GM18508 (cell line): Measurements from ENCODE around the gene MSGN1.
"Not testable (repeated sequence)": the region's sequence is repeated elsewhere in the genome, so short reads cannot be mapped to it uniquely, and the experiment has no call there.

Source experiments
- ATAC-seq: cut with Tn5 transposase; IDR thresholded peaks from one replicate; pipeline ENCODE4 v1.9.1; 2021; ENCODE audit warnings: moderate number of reproducible peaks; ENCODE audit not compliant: insufficient read depth, unreplicated experiment

The MSGN1 gene

GRCh38 chr2:17804358-17804757 lies 11.9 kb upstream of the MSGN1 start:
- ATAC-seq: peak; percentile 53

DNA sequence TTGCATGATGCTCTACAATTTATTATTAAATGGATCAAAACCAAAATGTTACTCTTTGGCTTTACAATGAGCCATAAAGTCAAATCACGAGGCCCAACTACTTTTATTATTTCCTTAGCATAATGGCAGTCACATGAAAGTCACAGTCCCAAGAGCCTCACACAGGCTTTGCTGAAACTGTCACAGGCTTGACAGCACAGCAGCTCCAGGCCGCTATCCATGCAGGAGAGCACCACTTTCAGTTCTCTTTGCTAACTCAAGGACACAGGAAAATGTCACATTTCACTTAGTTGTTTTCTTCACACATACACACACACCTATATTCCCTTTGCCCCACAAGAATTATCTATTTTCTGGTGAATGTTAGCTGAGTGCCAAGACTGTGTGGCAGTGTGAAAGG lies 11.1 kb upstream of the MSGN1 start:
- no peak for ATAC-seq

DNA sequence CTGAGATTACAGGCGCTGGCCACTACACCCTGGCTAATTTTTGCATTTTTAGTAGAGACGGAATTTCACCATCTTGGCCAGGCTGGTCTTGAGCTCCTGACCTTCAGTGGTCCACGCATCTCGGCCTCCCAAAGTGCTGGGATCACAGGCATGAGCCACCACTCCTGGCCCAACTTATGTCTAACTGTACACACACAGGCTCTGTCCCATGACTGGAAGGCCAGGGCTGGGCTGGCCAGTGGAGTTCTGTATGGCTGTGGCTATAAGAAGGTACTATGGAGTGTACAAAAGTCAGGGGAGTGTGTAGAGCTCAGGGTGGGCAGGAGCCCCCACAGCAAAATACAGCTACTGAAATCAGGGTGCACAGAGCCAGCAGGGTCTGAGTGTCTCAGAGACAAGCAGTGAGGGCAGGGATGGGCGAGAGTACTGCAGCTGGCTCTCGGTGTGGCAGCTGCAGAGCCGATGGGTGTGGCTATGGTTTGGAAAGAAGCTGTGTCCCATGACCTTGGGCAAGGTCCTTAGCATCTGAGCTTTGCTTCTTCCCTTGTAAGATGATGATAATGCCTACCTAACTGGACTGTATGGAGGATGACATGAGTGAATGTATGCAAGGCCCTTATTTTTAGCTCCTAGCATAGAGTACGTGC lies 10.4 kb upstream of the MSGN1 start:
- ATAC-seq: no peak

GRCh38 chr2:17813010-17813741 lies 3.1 kb upstream of the MSGN1 start:
- ATAC-seq: peak; percentile 34

GRCh38 chr2:17813742-17814473 lies 2.4 kb upstream of the MSGN1 start:
- ATAC-seq: peak; percentile 80

DNA sequence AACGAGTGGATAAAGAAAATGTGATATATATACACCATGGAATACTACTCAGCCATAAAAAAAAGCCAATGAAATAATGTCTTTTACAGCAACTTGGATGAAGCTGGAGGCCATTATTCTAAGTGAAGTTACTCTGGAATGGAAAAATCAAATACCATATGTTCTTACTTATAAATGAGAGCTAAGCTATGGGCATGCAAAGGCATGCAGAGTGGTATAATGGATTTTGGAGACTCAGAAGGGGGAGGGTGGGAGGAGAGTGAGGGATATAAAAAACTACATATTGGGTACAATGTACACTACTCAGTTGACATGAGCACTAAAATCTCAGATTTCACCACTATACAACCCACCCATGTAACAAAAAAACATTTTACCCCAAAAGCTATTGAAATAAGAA lies 1.7 kb upstream of the MSGN1 start:
- ATAC-seq: no peak

DNA sequence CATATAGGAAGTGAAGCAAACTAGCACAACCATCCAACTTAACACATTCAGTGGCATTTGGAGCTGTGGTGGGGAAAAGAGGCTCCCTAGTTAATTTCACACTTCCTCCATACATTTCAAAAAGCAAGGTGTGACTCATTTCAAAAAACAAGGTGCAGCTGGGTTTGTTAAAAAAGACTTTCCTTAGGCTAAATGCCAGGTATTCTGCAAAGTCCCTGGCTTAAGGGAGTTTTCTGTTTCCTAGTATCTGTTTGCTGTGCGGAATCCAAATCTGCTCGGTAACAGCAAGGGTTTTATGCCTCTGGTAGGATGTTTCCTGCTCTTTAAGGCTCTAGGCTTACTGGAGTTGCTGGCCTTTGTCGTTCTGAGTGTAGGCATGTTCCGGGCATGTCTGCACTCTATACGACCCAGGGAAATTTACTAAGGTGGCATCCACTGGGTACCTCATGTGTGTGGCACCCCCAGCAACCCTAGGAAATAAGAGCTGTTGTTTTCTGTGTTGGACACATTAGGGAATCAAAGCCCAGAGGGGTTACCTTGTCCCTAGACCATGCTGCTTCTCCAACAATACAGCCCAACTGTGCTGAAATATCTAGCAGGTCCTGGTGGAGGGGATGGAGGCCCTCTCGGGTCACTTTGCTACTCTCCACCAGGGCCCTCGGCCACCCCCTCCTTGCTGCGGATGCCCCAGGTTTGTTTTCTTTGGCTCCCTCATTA lies 634 bp upstream of the MSGN1 start:
- ATAC-seq: no peak

GRCh38 chr2:17818235-17818815 lies 2.1 kb downstream of the MSGN1 start:
- no peak for ATAC-seq

GRCh38 chr2:17821080-17821479 lies 4.8 kb downstream of the MSGN1 start:
- no peak for ATAC-seq

- ATAC-seq: peak; percentile 31
These were observed 5.5 kb downstream of the MSGN1 start for GRCh38 chr2:17821535-17822444.

GRCh38 chr2:17822445-17823117 lies 6.3 kb downstream of the MSGN1 start:
- no peak for ATAC-seq

- not testable (repeated sequence) for ATAC-seq
These were observed 7.4 kb downstream of the MSGN1 start for GRCh38 chr2:17823646-17824045.

- ATAC-seq: no peak
These were observed 11.1 kb downstream of the MSGN1 start for GRCh38 chr2:17827316-17827715.

DNA sequence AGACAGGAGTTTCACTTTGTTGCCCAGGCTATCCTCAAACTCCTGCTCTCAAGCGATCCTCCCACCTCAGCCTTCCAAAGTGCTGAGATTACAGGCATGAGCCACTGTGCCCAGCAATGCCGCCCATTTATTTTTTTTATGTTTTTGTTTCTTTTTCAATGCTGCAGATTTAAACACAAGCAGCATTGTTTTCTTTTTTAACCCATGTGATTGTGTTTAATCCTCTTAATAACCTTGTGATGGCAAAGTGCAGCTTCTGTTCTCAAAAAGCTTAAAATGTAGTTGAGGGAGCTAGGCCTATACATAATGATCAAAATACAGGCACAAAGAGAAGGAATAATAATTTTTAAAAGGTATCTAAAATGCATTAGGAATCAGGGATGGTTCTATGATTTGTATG lies 11.5 kb downstream of the MSGN1 start:
- no peak for ATAC-seq

- ATAC-seq: peak; percentile 58
These were observed 14.1 kb downstream of the MSGN1 start for GRCh38 chr2:17830053-17831034.

DNA sequence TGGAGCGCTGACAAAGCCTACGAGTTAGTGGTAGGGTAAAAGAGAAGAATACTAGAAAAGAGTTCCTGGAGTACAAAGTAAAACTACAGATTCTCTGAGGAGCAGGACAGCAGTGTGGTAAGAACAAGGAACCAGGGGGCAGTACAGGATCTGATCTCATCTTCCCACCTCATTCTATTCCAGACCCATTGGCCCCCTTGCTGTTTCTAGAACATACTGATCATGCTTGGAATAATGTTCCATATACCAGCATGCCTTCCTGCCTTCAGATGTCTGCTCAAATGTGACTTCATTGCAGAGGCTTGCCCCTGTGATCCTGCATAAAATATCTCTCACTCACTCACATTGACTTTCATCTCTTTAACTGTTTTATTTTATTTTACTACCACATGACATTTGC lies 19.3 kb downstream of the MSGN1 start:
- no peak for ATAC-seq

- ATAC-seq: no peak
These were observed 23.7 kb downstream of the MSGN1 start for GRCh38 chr2:17839959-17840358.

DNA sequence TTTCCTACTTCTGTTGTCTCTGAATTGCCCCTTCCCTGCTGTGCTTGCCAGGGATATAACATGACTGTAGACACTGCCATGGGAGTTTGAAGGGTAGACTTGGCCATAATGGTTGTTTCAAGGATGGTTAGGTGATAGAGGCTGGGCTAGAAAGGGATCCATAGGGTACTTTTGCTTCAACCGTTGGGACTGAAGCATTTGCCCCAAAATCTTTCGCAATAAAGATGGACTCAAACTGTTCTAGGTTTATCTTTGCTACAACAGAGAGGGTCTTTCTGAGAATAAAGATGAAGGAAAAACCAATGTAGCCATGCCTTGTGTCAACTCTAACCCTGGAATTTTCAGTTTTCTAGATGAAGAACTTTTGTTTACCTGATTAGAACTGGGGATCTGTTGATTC lies 27.2 kb downstream of the MSGN1 start:
- no peak for ATAC-seq
